Type B pancreatic cell (in vitro differentiated cells): ENCODE data around the gene LIPT2. TPM values are rescaled to one million over a fixed set of nuclear protein-coding genes. Genes with fewer than 3 reads are reported as not detected.
"Not testable (repeated sequence)": the region's sequence is repeated elsewhere in the genome, so short reads cannot be mapped to it uniquely, and the experiment has no call there.

ENCODE experiments used
- DNase-seq: peaks from one replicate; pipeline ENCODE4 v3.0.0; 2021; ENCODE audit warnings: mixed read lengths; ENCODE audit not compliant: unreplicated experiment; ENCODE audit errors: extremely low spot score
- H3K27ac Mint-ChIP-seq: 2 replicates; pipeline ENCODE4 v1.8.0; 2021; ENCODE audit warnings: mild to moderate bottlenecking, mixed read lengths
- H3K27me3 Mint-ChIP-seq: 2 replicates; pipeline ENCODE4 v1.8.0; 2021; ENCODE audit warnings: mixed read lengths
- H3K36me3 Mint-ChIP-seq: 2 replicates; pipeline ENCODE4 v1.8.0; 2021; ENCODE audit warnings: mixed read lengths
- H3K4me1 Mint-ChIP-seq: one replicate; pipeline ENCODE4 v1.8.0; 2021; ENCODE audit warnings: mixed read lengths; ENCODE audit not compliant: unreplicated experiment
- H3K4me3 Mint-ChIP-seq: 2 replicates; pipeline ENCODE4 v1.8.0; 2021; ENCODE audit warnings: mild to moderate bottlenecking, mixed read lengths
- H3K9me3 Mint-ChIP-seq: 2 replicates; pipeline ENCODE4 v1.8.0; 2021; ENCODE audit warnings: mixed read lengths
- CTCF ChIP-seq: fragments of 200-600 bp; sonication (generic); conservative IDR thresholded peaks from 2 replicates; pipeline ENCODE4 v1.5.0; 2021; ENCODE audit warnings: antibody characterized with exemption, mild to moderate bottlenecking
- total RNA-seq: library from RNA; stranded (reverse); gene quantifications from 2 replicates; pipeline ENCODE4 v1.2.1, GENCODE V29; 2021; ENCODE audit warnings: low replicate concordance

Gene LIPT2
- total RNA-seq, 1 donor from 2014 or later: 5.6 TPM

GRCh38 chr11:74522776-74523175 is 29.3 kb upstream of the LIPT2 start:
- no peak for DNase-seq
- H3K4me1 Mint-ChIP-seq: peaks cover 9% of the 10 kb centered on the region
- TF ChIP-seq CTCF: no peak
- H3K9me3 Mint-ChIP-seq: no peaks in the 10 kb centered on the region
- no peak overlapping the region for H3K27ac Mint-ChIP-seq
- H3K4me3 Mint-ChIP-seq: no peak overlapping the region
- peaks cover 4% of the 10 kb centered on the region for H3K27me3 Mint-ChIP-seq
- H3K36me3 Mint-ChIP-seq: no peaks in the 10 kb centered on the region

DNA sequence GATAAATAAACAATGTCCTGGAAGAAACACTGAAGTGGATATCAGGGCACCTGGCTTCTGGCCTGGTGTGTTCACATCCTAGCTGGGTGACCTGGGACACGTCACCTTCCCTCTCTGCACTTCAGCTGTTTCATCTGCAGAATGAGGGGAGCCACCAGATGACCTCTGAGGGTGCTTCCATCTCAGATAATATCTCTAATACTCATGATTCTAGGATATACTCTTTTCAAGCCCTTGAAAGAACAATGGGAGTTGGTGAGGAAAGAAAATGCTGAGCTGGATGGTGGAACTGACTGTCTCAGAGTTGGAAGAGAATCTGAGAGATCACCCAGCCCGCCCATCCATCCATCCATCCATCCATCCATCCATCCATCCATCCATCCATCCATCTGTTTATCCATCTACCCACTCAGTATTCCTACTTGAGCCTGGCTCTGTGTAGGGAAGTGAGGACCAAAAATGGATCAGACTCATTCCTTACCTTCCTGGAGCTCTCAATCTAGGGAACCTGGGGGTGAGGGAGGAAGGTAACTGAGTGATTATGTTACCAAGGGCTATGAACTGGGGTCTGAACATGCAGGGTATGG is 28.2 kb upstream of the LIPT2 start:
- Mint-ChIP-seq H3K27ac (no peak overlapping the region), H3K9me3 (peaks cover 5% of the 10 kb centered on the region), H3K27me3 (peaks cover 6% of the 10 kb centered on the region), H3K4me1 (peaks cover 9% of the 10 kb centered on the region), H3K36me3 (no peaks in the 10 kb centered on the region), H3K4me3 (no peak overlapping the region)
- TF ChIP-seq CTCF: no peak
- DNase-seq: no peak

DNA sequence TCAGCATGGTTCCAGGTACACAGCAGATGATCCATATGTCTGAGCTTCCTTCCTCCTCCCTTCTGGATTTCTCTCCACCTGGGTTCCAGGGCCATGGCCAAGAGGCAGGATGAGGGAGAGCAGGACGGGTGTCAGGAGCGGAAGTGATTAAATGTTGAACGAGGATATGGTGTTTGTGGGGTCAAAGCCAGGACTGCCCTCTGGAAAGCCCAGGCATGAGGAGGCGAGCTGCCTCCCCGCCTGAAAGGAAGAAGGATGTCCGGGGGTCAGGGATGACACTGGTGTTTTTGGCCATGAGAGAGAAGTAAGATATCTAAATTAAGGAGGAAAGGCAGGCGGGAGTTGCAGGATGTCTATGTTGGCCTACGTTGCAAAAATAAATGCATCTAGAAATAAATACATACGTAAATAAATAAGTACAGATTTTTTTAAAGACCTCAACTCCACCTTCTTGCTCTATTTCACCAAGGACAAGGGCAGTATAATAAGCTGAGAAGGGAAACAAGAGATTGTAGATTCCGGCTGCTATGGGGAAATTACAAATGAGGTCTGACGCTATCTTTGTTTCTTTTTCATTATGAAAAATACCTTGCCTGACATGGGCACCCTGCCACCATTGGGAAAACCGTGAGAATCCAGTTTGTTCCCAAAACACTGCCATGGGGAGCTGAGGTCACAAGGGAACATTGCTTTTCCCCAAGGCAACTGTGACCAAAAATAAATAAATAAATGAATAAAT is 27.6 kb upstream of the LIPT2 start:
- peaks cover 9% of the 10 kb centered on the region for H3K4me1 Mint-ChIP-seq
- TF ChIP-seq CTCF: no peak
- H3K4me3 Mint-ChIP-seq: no peak overlapping the region
- H3K27me3 Mint-ChIP-seq: peaks cover 10% of the 10 kb centered on the region
- no peaks in the 10 kb centered on the region for H3K36me3 Mint-ChIP-seq
- peaks cover 5% of the 10 kb centered on the region for H3K9me3 Mint-ChIP-seq
- no peak for DNase-seq
- H3K27ac Mint-ChIP-seq: no peak overlapping the region

- TF ChIP-seq CTCF: no peak
- H3K4me1 Mint-ChIP-seq: peaks cover 9% of the 10 kb centered on the region
- H3K4me3 Mint-ChIP-seq: no peak overlapping the region
- H3K9me3 Mint-ChIP-seq: peaks cover 5% of the 10 kb centered on the region
- no peak overlapping the region for H3K27ac Mint-ChIP-seq
- peaks cover 10% of the 10 kb centered on the region for H3K27me3 Mint-ChIP-seq
- no peak for DNase-seq
- H3K36me3 Mint-ChIP-seq: no peaks in the 10 kb centered on the region
These were observed 26.8 kb upstream of the LIPT2 start for GRCh38 chr11:74520316-74520715.

- Mint-ChIP-seq H3K4me3 (no peak overlapping the region), H3K27me3 (peaks cover 10% of the 10 kb centered on the region), H3K4me1 (peaks cover 7% of the 10 kb centered on the region), H3K27ac (no peak overlapping the region), H3K36me3 (no peaks in the 10 kb centered on the region), H3K9me3 (peaks cover 5% of the 10 kb centered on the region)
- no peak for DNase-seq
- TF ChIP-seq CTCF: no peak
These were observed 26.2 kb upstream of the LIPT2 start for GRCh38 chr11:74519710-74520109.

- not testable (repeated sequence) for H3K9me3 Mint-ChIP-seq
These were observed 24.1 kb upstream of the LIPT2 start for GRCh38 chr11:74517592-74517991.

More at GRCh38 chr11:74517592-74517991, 24.1 kb upstream of the LIPT2 start:
- H3K36me3 Mint-ChIP-seq, H3K4me1 Mint-ChIP-seq, H3K4me3 Mint-ChIP-seq, H3K27ac Mint-ChIP-seq, DNase-seq: not testable (repeated sequence)
- H3K27me3 Mint-ChIP-seq: peaks cover 10% of the 10 kb centered on the region
